Breast epithelium (tissue), 4 donors: Measurements from ENCODE around the gene NTRK2. TPM values are rescaled to one million over a fixed set of nuclear protein-coding genes. Genes with fewer than 3 reads are reported as not detected.

ENCODE experiments used
- DNase-seq, 2 donors: peaks; one replicate each; pipeline ENCODE4 v3.0.0-alpha.2; 2019; ENCODE audit warnings: low spot score in 2 of 2
- H3K27ac ChIP-seq, 2 donors: fragments of 200-600 bp; sonication (generic) in 1 of 2; one replicate each; pipeline ENCODE4 v1.5.1; 2016 to 2019; ENCODE audit warnings: mild to moderate bottlenecking in 1 of 2
- H3K27me3 ChIP-seq, 2 donors: fragments of 200-600 bp; sonication (generic) in 1 of 2; one replicate each; pipeline versions ENCODE4 v1.5.1 to v1.6.0; 2017 to 2019; ENCODE audit warnings: control low read depth in 1 of 2, mild to moderate bottlenecking in 1 of 2
- H3K36me3 ChIP-seq: fragments of 200-600 bp; one replicate; pipeline ENCODE4 v1.5.1; 2019
- H3K4me1 ChIP-seq, 2 donors: fragments of 200-600 bp; sonication (generic); one replicate each; pipeline ENCODE4 v1.5.1; 2016 to 2019; ENCODE audit warnings: control low read depth in 1 of 2
- H3K4me3 ChIP-seq, 3 donors: fragments of 200-600 bp; sonication (generic); 1 replicate in 2 of 3; 2 replicates in 1 of 3; pipeline ENCODE4 v1.5.1; 2016 to 2019; ENCODE audit warnings: mild to moderate bottlenecking in 3 of 3, moderate library complexity in 2 of 3
- H3K9me3 ChIP-seq, 2 donors: fragments of 200-600 bp; sonication (generic) in 1 of 2; one replicate each; pipeline ENCODE4 v1.5.1; 2016 to 2019; ENCODE audit warnings: control low read depth in 1 of 2
- CTCF ChIP-seq, 3 donors: fragments of 450-650 bp; IDR thresholded peaks; one replicate each; pipeline ENCODE4 v1.5.1; 2016 to 2017; ENCODE audit warnings: antibody characterized with exemption in 3 of 3, mild to moderate bottlenecking in 3 of 3, moderate library complexity in 3 of 3
- POLR2A ChIP-seq: fragments of 450-650 bp; IDR thresholded peaks from one replicate; pipeline ENCODE4 v1.6.1; 2016; ENCODE audit warnings: antibody characterized with exemption, mild to moderate bottlenecking, moderate library complexity
- POLR2AphosphoS5 ChIP-seq, 3 donors: sonication (generic); formaldehyde crosslinking; IDR thresholded peaks; one replicate each; pipeline ENCODE4 v1.6.1; 2017; ENCODE audit warnings: antibody characterized with exemption in 3 of 3
- intact Hi-C: fragments of 100-400 bp; cut with DNase I; formaldehyde crosslinking; loops from one replicate; pipeline ENCODE4 v1.15.1; 2023; ENCODE audit warnings: low total_unique reads
- total RNA-seq, 3 donors: library from RNA; depleted of rRNA; stranded (reverse); fragments of >200 nt; gene quantifications; one replicate each; pipeline ENCODE4 v1.1.0, GENCODE V29; 2016

NTRK2 gene
- total RNA-seq, 3 donors from 2014 or later, result 25.9 to 134 (median 112) TPM

GRCh38 chr9:85021686-85022085 is 352.2 kb downstream of the NTRK2 start:
- Histone ChIP-seq H3K4me1 (no peaks in the 10 kb centered on the region), H3K27ac (no peak overlapping the region), H3K4me3 (no peak overlapping the region), H3K9me3 (no peaks in the 10 kb centered on the region), H3K36me3 (no peaks in the 10 kb centered on the region), H3K27me3 (no peaks in the 10 kb centered on the region)
- intact Hi-C loops, result loop anchor here (2.0 kb wide), 1 partner anchor 21 kb away; no protein-coding TSS in a partner anchor
- no peak for DNase-seq
- TF ChIP-seq CTCF (IDR thresholded peaks at IDR 0.05) (no peak), POLR2A (no peak), POLR2AphosphoS5 (IDR thresholded peaks at IDR 0.05) (no peak)

- H3K36me3 ChIP-seq, result no peaks in the 10 kb centered on the region
- no peak overlapping the region for H3K27ac ChIP-seq
- no peak overlapping the region for H3K4me3 ChIP-seq
- TF ChIP-seq POLR2A (no peak), CTCF (IDR thresholded peaks at IDR 0.05) (no peak), POLR2AphosphoS5 (IDR thresholded peaks at IDR 0.05) (no peak)
- H3K27me3 ChIP-seq, result no peaks in the 10 kb centered on the region
- H3K9me3 ChIP-seq, result no peaks in the 10 kb centered on the region
- no peaks in the 10 kb centered on the region for H3K4me1 ChIP-seq
- intact Hi-C loops, result no loop called here
- DNase-seq, result no peak
Measured at GRCh38 chr9:85024374-85024773, 354.8 kb downstream of the NTRK2 start.

- Histone ChIP-seq H3K27me3 (no peaks in the 10 kb centered on the region), H3K36me3 (no peaks in the 10 kb centered on the region), H3K27ac (no peak overlapping the region), H3K4me1 (no peaks in the 10 kb centered on the region), H3K4me3 (no peak overlapping the region), H3K9me3 (no peaks in the 10 kb centered on the region)
- TF ChIP-seq POLR2A (no peak), POLR2AphosphoS5 (IDR thresholded peaks at IDR 0.05) (no peak), CTCF (IDR thresholded peaks at IDR 0.05) (no peak)
- intact Hi-C loops, result no loop called here
- no peak for DNase-seq
Measured at GRCh38 chr9:85025638-85026037, 356.1 kb downstream of the NTRK2 start.

GRCh38 chr9:85027870-85028269 is 358.3 kb downstream of the NTRK2 start:
- Histone ChIP-seq H3K9me3 (no peaks in the 10 kb centered on the region), H3K4me3 (no peak overlapping the region), H3K36me3 (no peaks in the 10 kb centered on the region), H3K27me3 (no peaks in the 10 kb centered on the region), H3K27ac (no peak overlapping the region), H3K4me1 (no peaks in the 10 kb centered on the region)
- intact Hi-C loops, result no loop called here
- no peak for DNase-seq
- TF ChIP-seq POLR2AphosphoS5 (IDR thresholded peaks at IDR 0.05), result no peak
- no peak for TF ChIP-seq CTCF (IDR thresholded peaks at IDR 0.05)
- no peak for TF ChIP-seq POLR2A

- no peak for DNase-seq
- Histone ChIP-seq H3K36me3 (no peaks in the 10 kb centered on the region), H3K4me1 (no peaks in the 10 kb centered on the region), H3K4me3 (no peak overlapping the region), H3K9me3 (no peaks in the 10 kb centered on the region), H3K27me3 (no peaks in the 10 kb centered on the region), H3K27ac (no peak overlapping the region)
- TF ChIP-seq POLR2A, result no peak
- no peak for TF ChIP-seq POLR2AphosphoS5 (IDR thresholded peaks at IDR 0.05)
- no peak for TF ChIP-seq CTCF (IDR thresholded peaks at IDR 0.05)
- intact Hi-C loops, result no loop called here
Measured at GRCh38 chr9:85030316-85030715, 360.8 kb downstream of the NTRK2 start.
